Kidney (tissue), 14 donors: ENCODE data around the gene TGOLN2. TPM values are rescaled to one million over a fixed set of nuclear protein-coding genes. Genes with fewer than 3 reads are reported as not detected.

Experiments used
- DNase-seq, 5 donors: peaks; one replicate each; pipeline ENCODE4 v3.0.0-alpha.2; 2013 to 2020
- FAIRE-seq: peaks from 2 replicates; lab custom pipeline; 2012; peaks lifted over from hg19 to GRCh38; lab: Jason Lieb, UNC
- H3K27ac ChIP-seq, 2 donors: one replicate each; pipeline ENCODE4 v1.7.0; 2013; ENCODE audit warnings: low read depth in 2 of 2, low read length in 2 of 2, inconsistent platforms in 1 of 2
- H3K27me3 ChIP-seq: one replicate; pipeline ENCODE4 v1.7.1; 2013; ENCODE audit warnings: low read length, inconsistent platforms; ENCODE audit not compliant: control insufficient read depth, insufficient read depth
- H3K36me3 ChIP-seq, 3 donors: one replicate each; pipeline versions ENCODE4 v1.7.0 to v1.7.1; 2013; ENCODE audit warnings: low read length in 3 of 3, control low read depth in 1 of 3, inconsistent platforms in 1 of 3; ENCODE audit not compliant: insufficient read depth in 3 of 3, control insufficient read depth in 2 of 3
- H3K4me1 ChIP-seq, 3 donors: one replicate each; pipeline versions ENCODE4 v1.7.0 to v1.7.1; 2013; ENCODE audit warnings: low read length in 3 of 3, inconsistent platforms in 1 of 3, low read depth in 1 of 3; ENCODE audit not compliant: control insufficient read depth in 2 of 3, insufficient read depth in 2 of 3
- H3K4me3 ChIP-seq, 3 donors: one replicate each; pipeline versions ENCODE4 v1.7.0 to v1.8.1; 2013; ENCODE audit warnings: low read length in 3 of 3, control low read depth in 1 of 3, inconsistent platforms in 1 of 3
- H3K9ac ChIP-seq, 3 donors: one replicate each; pipeline versions ENCODE4 v1.7.0 to v1.7.1; 2013; ENCODE audit warnings: low read length in 3 of 3, control low read depth in 1 of 3, inconsistent platforms in 1 of 3
- H3K9me3 ChIP-seq, 3 donors: one replicate each; pipeline versions ENCODE4 v1.7.0 to v1.7.1; 2013; ENCODE audit warnings: low read length in 3 of 3, control low read depth in 1 of 3, inconsistent platforms in 1 of 3; ENCODE audit not compliant: control insufficient read depth in 2 of 3, insufficient read depth in 1 of 3
- CTCF ChIP-seq: IDR thresholded peaks from 3 replicates; pipeline ENCODE4 v1.5.1; 2012; ENCODE audit warnings: mild to moderate bottlenecking, moderate library complexity, borderline replicate concordance; ENCODE audit not compliant: insufficient read depth; ENCODE audit errors: extremely low read depth
- intact Hi-C: fragments of 100-400 bp; cut with DNase I; formaldehyde crosslinking; loops from one replicate; pipeline ENCODE4 v1.11.1; 2022
- polyA plus RNA-seq: library from polyadenylated mRNA; stranded (reverse); fragments of 350-450 nt; fragmentation: Illumina TruSeq; extraction: RNeasy Lipid Tissue Mini Kit (QIAGEN cat#74804); gene quantifications from one replicate; pipeline ENCODE4 v1.2.3, GENCODE V29; 2014; ENCODE audit warnings: low read depth, low replicate concordance; ENCODE audit not compliant: insufficient read depth
- total RNA-seq: library from RNA; stranded (reverse); fragmentation: NEBNext Ultra II Directional; extraction: Animal tissue kit (Norgen Biotek cat#: 25700); gene quantifications from one replicate; pipeline ENCODE4 v1.2.1, GENCODE V29; 2021
- donor health status: control.
- donor health status: control.
- donor health status: control.
- donor health status: control.
- donor health status: control.
- donor health status: DM: yes; HTN: yes; CAD: no.
- donor health status: Normal renal cell carcinoma (clear cell type).

TGOLN2 gene
- total and polyA plus RNA-seq, 2 donors from 2014 or later, result 71.8 to 175 TPM

- Histone ChIP-seq H3K4me3 (no peak overlapping the region), H3K36me3 (no peaks in the 10 kb centered on the region), H3K27ac (no peak overlapping the region), H3K4me1 (peaks cover 0 to 31% (median 8%) of the 10 kb centered on the region in 3 donors), H3K27me3 (no peaks in the 10 kb centered on the region), H3K9me3 (no peaks in the 10 kb centered on the region), H3K9ac (no peak overlapping the region)
- no peak for TF ChIP-seq CTCF
- no peak for DNase-seq
- FAIRE-seq, result no peak
- intact Hi-C loops, result loop anchor here (10.0 kb wide), 1 partner anchor 139 kb away; the partner anchor contains the start of gene TCF7L1
These were observed 53.8 kb downstream of the TGOLN2 start for GRCh38 chr2:85273738-85274731.

- no peak overlapping the region for H3K27ac ChIP-seq
- DNase-seq (no peak), FAIRE-seq (no peak)
- no peak overlapping the region for H3K9ac ChIP-seq
- peaks cover 0 to 24% (median 0%) of the 10 kb centered on the region in 3 donors for H3K4me1 ChIP-seq
- no peak for TF ChIP-seq CTCF
- no peaks in the 10 kb centered on the region for H3K9me3 ChIP-seq
- intact Hi-C loops, result loop anchor here (10.0 kb wide), 1 partner anchor 138 kb away; the partner anchor contains the start of gene TCF7L1
- no peaks in the 10 kb centered on the region for H3K36me3 ChIP-seq
- no peak overlapping the region for H3K4me3 ChIP-seq
- H3K27me3 ChIP-seq, result no peaks in the 10 kb centered on the region
These were observed 55.4 kb downstream of the TGOLN2 start for GRCh38 chr2:85272357-85272756.

- TF ChIP-seq CTCF, result no peak
- no peaks in the 10 kb centered on the region for H3K9me3 ChIP-seq
- DNase-seq (peak in 1 of 5 donors; percentile 55), FAIRE-seq (no peak)
- intact Hi-C loops, result loop anchor here (10.0 kb wide), 1 partner anchor 135 kb away; the partner anchor contains the start of gene TCF7L1
- H3K4me3 ChIP-seq, result peak overlapping the region in 1 of 3 donors; percentile 13
- H3K36me3 ChIP-seq, result no peaks in the 10 kb centered on the region
- no peaks in the 10 kb centered on the region for H3K27me3 ChIP-seq
- H3K4me1 ChIP-seq, result peaks cover 0 to 15% (median 0%) of the 10 kb centered on the region in 3 donors
- peak overlapping the region; percentile 23 to 60 for H3K27ac ChIP-seq
- H3K9ac ChIP-seq, result no peak overlapping the region
These were observed 57.8 kb downstream of the TGOLN2 start for GRCh38 chr2:85269959-85270358.

Other genes with a start within 250 kb of the TGOLN2 start
- 12.5 TPM for gene TCF7L1, start 194.6 kb downstream of the TGOLN2 start, total RNA-seq
- gene TCF7L1, start 194.6 kb downstream of the TGOLN2 start, polyA plus RNA-seq, result 10.2 TPM
- 53.9 TPM for gene RETSAT, start 26.5 kb upstream of the TGOLN2 start, total RNA-seq
- gene RETSAT, start 26.5 kb upstream of the TGOLN2 start, polyA plus RNA-seq, result 42.9 TPM
- gene ELMOD3, start 26.8 kb upstream of the TGOLN2 start, total RNA-seq, result 15.3 TPM
- gene ELMOD3, start 26.8 kb upstream of the TGOLN2 start, polyA plus RNA-seq, result 17.0 TPM
- 377 TPM for gene CAPG, start 82.4 kb upstream of the TGOLN2 start, total RNA-seq
- 361 TPM for gene CAPG, start 82.4 kb upstream of the TGOLN2 start, polyA plus RNA-seq
- gene SH2D6, start 90.7 kb upstream of the TGOLN2 start, total RNA-seq, result 0.98 TPM
- gene SH2D6, start 90.7 kb upstream of the TGOLN2 start, polyA plus RNA-seq, result 3.2 TPM
- gene MAT2A, start 211.2 kb upstream of the TGOLN2 start, total RNA-seq, result 300 TPM
- 155 TPM for gene MAT2A, start 211.2 kb upstream of the TGOLN2 start, polyA plus RNA-seq
- gene GGCX, start 233.5 kb upstream of the TGOLN2 start, total RNA-seq, result 50.7 TPM
- 27.8 TPM for gene GGCX, start 233.5 kb upstream of the TGOLN2 start, polyA plus RNA-seq
- 196 TPM for gene VAMP8, start 249.6 kb upstream of the TGOLN2 start, total RNA-seq
- 604 TPM for gene VAMP8, start 249.6 kb upstream of the TGOLN2 start, polyA plus RNA-seq